WTC11 (cell line): ENCODE results near the gene INSL4. TPM values are rescaled to one million over a fixed set of nuclear protein-coding genes. Genes with fewer than 3 reads are reported as not detected.

Experiments
- ATAC-seq: fragments of 200-7000 bp; cut with Tn5 transposase; 2 replicates; pipeline ENCODE4 v1.10.0; 2021; ENCODE audit warnings: mild to moderate bottlenecking, moderate library complexity
- CTCF ChIA-PET: fragments of 300-600 bp; sonication (Branson Sonifier 250); formaldehyde crosslinking; loops from one replicate; lab custom pipeline; 2021; ENCODE audit warnings: antibody characterized with exemption; lab: Charles Lee
- POLR2A ChIA-PET: fragments of 350-600 bp; sonication (Branson Sonifier 250); formaldehyde crosslinking; loops from one replicate; lab custom pipeline; 2021; ENCODE audit warnings: antibody characterized with exemption; lab: Charles Lee
- DNase-seq: peaks from one replicate; pipeline ENCODE4 v3.0.0; 2021; ENCODE audit warnings: low spot score
- H3K27ac Mint-ChIP-seq: 2 replicates; pipeline ENCODE4 v1.8.0; 2021; ENCODE audit warnings: mixed read lengths
- H3K27me3 Mint-ChIP-seq: 2 replicates; pipeline ENCODE4 v1.8.0; 2021; ENCODE audit warnings: low read depth, mild to moderate bottlenecking, moderate library complexity, mixed read lengths
- H3K36me3 Mint-ChIP-seq: 2 replicates; pipeline ENCODE4 v1.8.0; 2021; ENCODE audit warnings: mixed read lengths
- H3K4me1 Mint-ChIP-seq: 2 replicates; pipeline ENCODE4 v1.8.0; 2022; ENCODE audit warnings: mixed read lengths
- H3K4me3 Mint-ChIP-seq: 2 replicates; pipeline ENCODE4 v1.8.0; 2021; ENCODE audit warnings: mild to moderate bottlenecking, moderate library complexity, mixed read lengths
- H3K9me3 Mint-ChIP-seq: 2 replicates; pipeline ENCODE4 v1.8.0; 2021; ENCODE audit warnings: mixed read lengths
- ATF6 ChIP-seq: sonication (generic); formaldehyde crosslinking; IDR thresholded peaks from 2 replicates; pipeline ENCODE4 v1.8.1; 2023; ENCODE audit warnings: mild to moderate bottlenecking, missing genetic modification reagents
- CTCF ChIP-seq: fragments of 200-600 bp; IDR thresholded peaks from 2 replicates; pipeline ENCODE4 v1.8.0; 2022; ENCODE audit warnings: antibody characterized with exemption
- E2F4 ChIP-seq: sonication (generic); formaldehyde crosslinking; IDR thresholded peaks from 2 replicates; pipeline ENCODE4 v1.8.1; 2022; ENCODE audit warnings: low read depth, mild to moderate bottlenecking, moderate library complexity, missing genetic modification reagents, borderline replicate concordance
- FOXJ3 ChIP-seq: sonication (generic); formaldehyde crosslinking; IDR thresholded peaks from 2 replicates; pipeline ENCODE4 v1.9.0; 2021; ENCODE audit warnings: missing genetic modification reagents, mild to moderate bottlenecking, borderline replicate concordance
- GTF2I ChIP-seq: fragments of 250-450 bp; sonication (Bioruptor Pico); conservative IDR thresholded peaks from 2 replicates; pipeline ENCODE4 v1.4.0; 2021; ENCODE audit warnings: mild to moderate bottlenecking
- NFE2L1 ChIP-seq: sonication (generic); formaldehyde crosslinking; IDR thresholded peaks from 2 replicates; pipeline ENCODE4 v1.8.1; 2023; ENCODE audit warnings: missing genetic modification reagents
- RORB ChIP-seq: fragments of 250-450 bp; sonication (Bioruptor Pico); IDR thresholded peaks from 2 replicates; pipeline ENCODE4 v1.9.0; 2021; ENCODE audit warnings: mild to moderate bottlenecking
- STAT6 ChIP-seq: sonication (generic); formaldehyde crosslinking; conservative IDR thresholded peaks from 2 replicates; pipeline ENCODE4 v1.8.1; 2023; ENCODE audit warnings: mild to moderate bottlenecking, low read depth, missing genetic modification reagents, moderate library complexity
- ZBTB21 ChIP-seq: sonication (generic); formaldehyde crosslinking; IDR thresholded peaks from 2 replicates; pipeline ENCODE4 v1.8.1; 2023; ENCODE audit warnings: mild to moderate bottlenecking, missing genetic modification reagents, borderline replicate concordance
- ZBTB43 ChIP-seq: sonication (generic); formaldehyde crosslinking; IDR thresholded peaks from 2 replicates; pipeline ENCODE4 v1.8.1; 2023; ENCODE audit warnings: mild to moderate bottlenecking, missing genetic modification reagents
- ZNF281 ChIP-seq: sonication (generic); formaldehyde crosslinking; IDR thresholded peaks from 2 replicates; pipeline ENCODE4 v1.8.0; 2023; ENCODE audit warnings: mild to moderate bottlenecking, missing genetic modification reagents
- ZNF423 ChIP-seq: fragments of 250-450 bp; sonication (Bioruptor Pico); IDR thresholded peaks from 2 replicates; pipeline ENCODE4 v2.1.2; 2022; ENCODE audit warnings: mild to moderate bottlenecking, moderate library complexity
- ZSCAN18 ChIP-seq: fragments of 250-450 bp; sonication (Bioruptor Pico); IDR thresholded peaks from 2 replicates; pipeline ENCODE4 v2.1.2; 2022; ENCODE audit warnings: mild to moderate bottlenecking, moderate library complexity
- total RNA-seq: library from RNA; stranded (reverse); gene quantifications from 3 replicates; pipeline ENCODE4 v1.2.3, GENCODE V29; 2021

Gene INSL4
- total RNA-seq, 1 experiment from 2014 or later, result not detected

- no peak for ATAC-seq
- peaks cover 8% of the 10 kb centered on the region for H3K36me3 Mint-ChIP-seq
- CTCF ChIA-PET, result interaction anchor here (0.9 to 1.1 kb wide), 4 partner anchors 57 to 281 kb away, joined by 3 to 12 read pairs (median 4); no protein-coding TSS in a partner anchor
- TF ChIP-seq GTF2I, result no peak
- no peak for TF ChIP-seq ZNF423 (CRISPR knock-in tag)
- no peak for TF ChIP-seq NFE2L1
- no peak for TF ChIP-seq RORB (CRISPR knock-in tag)
- no peak for TF ChIP-seq ZSCAN18 (CRISPR knock-in tag)
- no peak for TF ChIP-seq FOXJ3 (CRISPR knock-in tag)
- no peak for TF ChIP-seq E2F4
- H3K4me3 Mint-ChIP-seq, result no peak overlapping the region
- POLR2A ChIA-PET, result no interaction called here
- H3K9me3 Mint-ChIP-seq, result peaks cover 13% of the 10 kb centered on the region
- no peak for DNase-seq
- no peak overlapping the region for H3K27ac Mint-ChIP-seq
- H3K27me3 Mint-ChIP-seq, result no peaks in the 10 kb centered on the region
- peaks cover 16% of the 10 kb centered on the region for H3K4me1 Mint-ChIP-seq
Observed at GRCh38 chr9:5264219-5264595, 33.0 kb downstream of the INSL4 start.

GRCh38 chr9:5265939-5266338 is 34.7 kb downstream of the INSL4 start:
- ATAC-seq (peak; percentile 81), DNase-seq (peak; percentile 45)
- Mint-ChIP-seq H3K27me3 (peaks cover 6% of the 10 kb centered on the region; the same call in 1 of the 2 replicates), H3K36me3 (no peaks in the 10 kb centered on the region; the same call in 1 of the 2 replicates), H3K4me3 (no peak overlapping the region), H3K4me1 (peaks cover 29% of the 10 kb centered on the region), H3K9me3 (no peaks in the 10 kb centered on the region), H3K27ac (no peak overlapping the region)
- POLR2A ChIA-PET, result no interaction called here
- TF ChIP-seq ZBTB43 (no peak), CTCF (peak; percentile 29; the same call in 1 of the 2 replicates)
- CTCF ChIA-PET, result interaction anchor here (0.6 to 1.2 kb wide), 4 partner anchors 39 to 80 kb away, joined by 3 to 9 read pairs (median 4); partner anchors contain the start of genes RLN1 and RLN2

GRCh38 chr9:5269249-5269715 is 38.1 kb downstream of the INSL4 start:
- Mint-ChIP-seq H3K4me3 (peak overlapping the region; percentile 18), H3K27ac (peak overlapping the region; percentile 95), H3K9me3 (no peaks in the 10 kb centered on the region), H3K4me1 (peaks cover 29% of the 10 kb centered on the region), H3K36me3 (no peaks in the 10 kb centered on the region), H3K27me3 (peaks cover 7% of the 10 kb centered on the region)
- DNase-seq (no peak), ATAC-seq (peak; percentile 83)
- ChIA-PET CTCF (interaction anchor here (0.6 to 1.5 kb wide), 5 partner anchors 52 to 281 kb away, joined by 3 to 10 read pairs (median 3); partner anchors contain the start of genes CD274 and PLGRKT), POLR2A (interaction anchor here (0.6 to 1.0 kb wide), 2 partner anchors 168 to 874 kb away, joined by 3 to 4 read pairs; partner anchors contain the start of gene PLGRKT)
- TF ChIP-seq ZBTB21 (CRISPR knock-in tag) (no peak), ZNF281 (no peak), ATF6 (CRISPR knock-in tag) (no peak), STAT6 (CRISPR knock-in tag) (no peak), E2F4 (no peak)
